Astrocyte (in vitro differentiated cells and primary cell): ENCODE measurements around the gene ATP11A. TPM values are rescaled to one million over a fixed set of nuclear protein-coding genes. Genes with fewer than 3 reads are reported as not detected.

ENCODE experiments used
- DNase-seq: peaks from one replicate; pipeline ENCODE4 v3.0.0-alpha.2; 2010; ENCODE audit warnings: low read depth
- FAIRE-seq: peaks from 2 replicates; lab custom pipeline; 2011; peaks lifted over from hg19 to GRCh38; lab: Jason Lieb, UNC
- H2AFZ ChIP-seq: 2 replicates; pipeline ENCODE4 v1.6.0; 2012; ENCODE audit warnings: low read depth, low read length, inconsistent platforms
- H3K27ac ChIP-seq: 2 replicates; pipeline ENCODE4 v1.5.1; 2011; ENCODE audit warnings: low read depth, low read length, inconsistent platforms
- H3K27me3 ChIP-seq: 2 replicates; pipeline ENCODE4 v1.6.0; 2011; ENCODE audit warnings: low read length, inconsistent platforms; ENCODE audit not compliant: insufficient read depth
- H3K36me3 ChIP-seq: 2 replicates; pipeline ENCODE4 v1.5.1; 2011; ENCODE audit warnings: low read length, inconsistent platforms; ENCODE audit not compliant: insufficient read depth
- H3K4me1 ChIP-seq: 2 replicates; pipeline ENCODE4 v1.5.1; 2011; ENCODE audit warnings: low read length, inconsistent platforms; ENCODE audit not compliant: insufficient read depth
- H3K4me2 ChIP-seq: 2 replicates; pipeline ENCODE4 v1.6.0; 2012; ENCODE audit warnings: low read length, inconsistent platforms
- H3K4me3 ChIP-seq: 2 replicates; pipeline ENCODE4 v1.5.1; 2011; ENCODE audit warnings: low read depth, mild to moderate bottlenecking, low read length, inconsistent platforms; ENCODE audit not compliant: insufficient read depth
- H3K79me2 ChIP-seq: 2 replicates; pipeline ENCODE4 v1.6.0; 2012; ENCODE audit warnings: mild to moderate bottlenecking, low read length, inconsistent platforms; ENCODE audit not compliant: insufficient read depth
- H3K9ac ChIP-seq: 2 replicates; pipeline ENCODE4 v1.6.0; 2012; ENCODE audit warnings: mild to moderate bottlenecking, low read length, inconsistent platforms
- H3K9me3 ChIP-seq: 2 replicates; pipeline ENCODE4 v1.5.1; 2012; ENCODE audit warnings: low read depth, mild to moderate bottlenecking, low read length, inconsistent platforms; ENCODE audit not compliant: insufficient read depth
- H4K20me1 ChIP-seq: 2 replicates; pipeline ENCODE4 v1.6.0; 2012; ENCODE audit warnings: low read length, inconsistent platforms; ENCODE audit not compliant: insufficient read depth
- H3K27ac Mint-ChIP-seq: one replicate; pipeline ENCODE4 v1.8.0; 2021; ENCODE audit warnings: mild to moderate bottlenecking, mixed read lengths; ENCODE audit not compliant: unreplicated experiment
- H3K27me3 Mint-ChIP-seq: one replicate; pipeline ENCODE4 v1.8.0; 2021; ENCODE audit warnings: low read depth, mixed read lengths; ENCODE audit not compliant: unreplicated experiment
- H3K36me3 Mint-ChIP-seq: one replicate; pipeline ENCODE4 v1.8.0; 2021; ENCODE audit warnings: low read depth, mixed read lengths; ENCODE audit not compliant: unreplicated experiment
- H3K4me1 Mint-ChIP-seq: one replicate; pipeline ENCODE4 v1.8.0; 2021; ENCODE audit warnings: low read depth, mixed read lengths; ENCODE audit not compliant: unreplicated experiment
- H3K4me3 Mint-ChIP-seq: one replicate; pipeline ENCODE4 v1.8.0; 2021; ENCODE audit warnings: mild to moderate bottlenecking, moderate library complexity, mixed read lengths; ENCODE audit not compliant: unreplicated experiment
- H3K9me3 Mint-ChIP-seq: one replicate; pipeline ENCODE4 v1.8.0; 2021; ENCODE audit warnings: mild to moderate bottlenecking, mixed read lengths; ENCODE audit not compliant: unreplicated experiment
- CTCF ChIP-seq: IDR thresholded peaks from 2 replicates; pipeline ENCODE4 v1.5.1; 2011; ENCODE audit warnings: low read depth, mild to moderate bottlenecking, inconsistent platforms, low read length, moderate library complexity; ENCODE audit not compliant: insufficient read depth
- EZH2 ChIP-seq: IDR thresholded peaks from 2 replicates; pipeline ENCODE4 v1.6.1; 2012; ENCODE audit warnings: mild to moderate bottlenecking, low read length, inconsistent platforms; ENCODE audit not compliant: insufficient read depth
- total RNA-seq: library from RNA; stranded (reverse); gene quantifications from 2 replicates; pipeline ENCODE4 v1.2.1, GENCODE V29; 2021

ATP11A gene
- total RNA-seq, 1 donor from 2014 or later = 38.9 TPM

- no peak for TF ChIP-seq CTCF
- no peak for TF ChIP-seq EZH2
- no peak for FAIRE-seq
Observed at GRCh38 chr13:112699322-112699918, 9.6 kb downstream of the ATP11A start.

GRCh38 chr13:112700291-112701060 lies 10.6 kb downstream of the ATP11A start:
- Mint-ChIP-seq H3K27me3 (no peaks in the 10 kb centered on the region), H3K27ac (no peak overlapping the region), H3K4me1 (peaks cover 15% of the 10 kb centered on the region), H3K9me3 (no peaks in the 10 kb centered on the region), H3K4me3 (no peak overlapping the region), H3K36me3 (peaks cover 6% of the 10 kb centered on the region)
- H3K4me2 ChIP-seq = no peak overlapping the region
- H3K79me2 ChIP-seq = peaks cover 3% of the 10 kb centered on the region
- no peak overlapping the region for H2AFZ ChIP-seq
- H3K9ac ChIP-seq = no peak overlapping the region
- no peaks in the 10 kb centered on the region for H3K27me3 ChIP-seq
- no peaks in the 10 kb centered on the region for H3K36me3 ChIP-seq
- H3K4me3 ChIP-seq = no peak overlapping the region
- TF ChIP-seq CTCF = no peak
- no peak for TF ChIP-seq EZH2
- H3K9me3 ChIP-seq = no peaks in the 10 kb centered on the region
- no peaks in the 10 kb centered on the region for H3K4me1 ChIP-seq
- peaks cover 7% of the 10 kb centered on the region for H4K20me1 ChIP-seq
- FAIRE-seq (no peak), DNase-seq (no peak)
- H3K27ac ChIP-seq = no peak overlapping the region

More at GRCh38 chr13:112699322-112699918, 9.6 kb downstream of the ATP11A start:
- H3K4me3 ChIP-seq = no peak overlapping the region
- H2AFZ ChIP-seq = no peak overlapping the region
- DNase-seq = no peak
- no peak overlapping the region for H3K27ac ChIP-seq
- Mint-ChIP-seq H3K9me3 (no peaks in the 10 kb centered on the region), H3K27ac (no peak overlapping the region), H3K4me1 (peaks cover 14% of the 10 kb centered on the region), H3K4me3 (no peak overlapping the region), H3K27me3 (no peaks in the 10 kb centered on the region), H3K36me3 (peaks cover 6% of the 10 kb centered on the region)
- no peak overlapping the region for H3K9ac ChIP-seq
- H3K9me3 ChIP-seq = no peaks in the 10 kb centered on the region
- H3K27me3 ChIP-seq = no peaks in the 10 kb centered on the region
- H3K79me2 ChIP-seq = no peaks in the 10 kb centered on the region
- no peak overlapping the region for H3K4me2 ChIP-seq
- peaks cover 7% of the 10 kb centered on the region for H4K20me1 ChIP-seq
- no peaks in the 10 kb centered on the region for H3K36me3 ChIP-seq
- H3K4me1 ChIP-seq = no peaks in the 10 kb centered on the region
